H1 (cell line): ENCODE data around the gene CHN2. TPM values are rescaled to one million over a fixed set of nuclear protein-coding genes. Genes with fewer than 3 reads are reported as not detected.

Experiments
- CTCF ChIA-PET: fragments of 300-600 bp; sonication (Branson Sonifier 250); formaldehyde crosslinking; loops from one replicate; lab custom pipeline; 2021; ENCODE audit not compliant: partially characterized antibody; lab: Charles Lee
- POLR2A ChIA-PET: fragments of 300-600 bp; sonication (Branson Sonifier 250); formaldehyde crosslinking; loops from one replicate; lab custom pipeline; 2021; ENCODE audit warnings: inconsistent platforms; ENCODE audit not compliant: partially characterized antibody; lab: Charles Lee
- DNase-seq, 2 experiments: peaks; one replicate each; pipeline versions ENCODE4 v3.0.0 to v3.0.0-alpha.2; 2010 to 2022; ENCODE audit warnings: low spot score in 2 of 2, low read depth in 1 of 2, mixed read lengths in 1 of 2
- FAIRE-seq: peaks from 2 replicates; lab custom pipeline; 2011; peaks lifted over from hg19 to GRCh38; lab: Jason Lieb, UNC
- H2AFZ ChIP-seq: 2 replicates; pipeline ENCODE4 v1.8.1; 2012; ENCODE audit warnings: low read length, inconsistent platforms
- H2AK5ac ChIP-seq: 2 replicates; pipeline ENCODE4 v1.6.1; 2013; ENCODE audit warnings: low read depth, low read length
- H2BK120ac ChIP-seq: replicated peaks from 2 replicates; pipeline ENCODE3; 2013; ENCODE audit warnings: low read depth, low read length, inconsistent platforms
- H2BK12ac ChIP-seq: 2 replicates; pipeline ENCODE4 v1.6.1; 2013; ENCODE audit warnings: low read depth, low read length
- H2BK15ac ChIP-seq: 2 replicates; pipeline ENCODE4 v1.6.1; 2013; ENCODE audit warnings: low read length
- H2BK20ac ChIP-seq: 2 replicates; pipeline ENCODE4 v1.6.1; 2013; ENCODE audit warnings: low read length
- H2BK5ac ChIP-seq: 2 replicates; pipeline ENCODE4 v1.6.1; 2013; ENCODE audit warnings: low read depth, low read length
- H3K14ac ChIP-seq: 2 replicates; pipeline ENCODE4 v1.6.1; 2013; ENCODE audit warnings: inconsistent platforms; ENCODE audit not compliant: insufficient read length
- H3K18ac ChIP-seq: 2 replicates; pipeline ENCODE4 v1.6.1; 2013; ENCODE audit warnings: low read length; ENCODE audit errors: extremely low read depth
- H3K23ac ChIP-seq: 2 replicates; pipeline ENCODE4 v1.6.1; 2013; ENCODE audit warnings: inconsistent platforms; ENCODE audit not compliant: insufficient read length
- H3K23me2 ChIP-seq: 2 replicates; pipeline ENCODE4 v1.6.1; 2013; ENCODE audit warnings: low read depth, low read length
- H3K27ac ChIP-seq: 2 replicates; pipeline ENCODE4 v1.6.1; 2011; ENCODE audit warnings: low read depth, low read length, inconsistent platforms
- H3K27me3 ChIP-seq, 4 experiments: replicated peaks in 1 of 4; 1 replicate in 1 of 4; 2 replicates in 3 of 4; pipeline versions ENCODE4 v1.6.1 to v1.8.1; 2011 to 2013; ENCODE audit warnings: low read length in 3 of 4, mild to moderate bottlenecking in 3 of 4, inconsistent platforms in 2 of 4, mixed read lengths in 2 of 4, moderate library complexity in 1 of 4; ENCODE audit not compliant: control insufficient read depth in 3 of 4, insufficient read depth in 3 of 4; ENCODE audit errors: extremely low read depth in 1 of 4
- H3K36me3 ChIP-seq, 4 experiments: 2 replicates each; pipeline versions ENCODE4 v1.6.1 to v1.8.1; 2011 to 2013; ENCODE audit warnings: mild to moderate bottlenecking in 4 of 4, low read length in 3 of 4, moderate library complexity in 2 of 4, control low read depth in 1 of 4, inconsistent platforms in 1 of 4; ENCODE audit not compliant: insufficient read depth in 4 of 4, control insufficient read depth in 2 of 4
- H3K4ac ChIP-seq: replicated peaks from 2 replicates; pipeline ENCODE3; 2013; ENCODE audit warnings: low read length, low read depth, mixed read lengths, inconsistent platforms; ENCODE audit not compliant: insufficient read length
- H3K4me1 ChIP-seq, 4 experiments: replicated peaks in 1 of 4; 1 replicate in 1 of 4; 2 replicates in 3 of 4; pipeline versions ENCODE4 v1.6.1 to v1.8.1; 2011 to 2013; ENCODE audit warnings: low read length in 3 of 4, inconsistent platforms in 2 of 4, mixed read lengths in 1 of 4; ENCODE audit not compliant: insufficient read depth in 4 of 4, control insufficient read depth in 3 of 4
- H3K4me2 ChIP-seq, 2 experiments: 2 replicates each; pipeline versions ENCODE4 v1.6.1 to v1.8.1; 2011 to 2013; ENCODE audit warnings: low read depth in 2 of 2, low read length in 2 of 2, control low read depth in 1 of 2, inconsistent platforms in 1 of 2, mild to moderate bottlenecking in 1 of 2; ENCODE audit not compliant: insufficient read depth in 1 of 2
- H3K4me3 ChIP-seq, 4 experiments: fragments of 200-600, 300-600 bp in 1 of 4; sonication (generic), shearing (Covaris generic), sonication (Bioruptor Twin) in 1 of 4; 2 replicates each; pipeline versions ENCODE4 v1.5.1 to v1.8.1; 2011 to 2016; ENCODE audit warnings: low read length in 4 of 4, low read depth in 3 of 4, control low read depth in 2 of 4, inconsistent platforms in 2 of 4, mild to moderate bottlenecking in 2 of 4, mixed read lengths in 1 of 4, moderate library complexity in 1 of 4; ENCODE audit not compliant: insufficient read depth in 2 of 4; ENCODE audit errors: extremely low read depth in 1 of 4
- H3K56ac ChIP-seq: replicated peaks from 2 replicates; pipeline ENCODE3; 2013; ENCODE audit warnings: low read depth, mild to moderate bottlenecking, mixed read lengths, low read length, inconsistent platforms; ENCODE audit not compliant: insufficient read length
- H3K79me1 ChIP-seq: 2 replicates; pipeline ENCODE4 v1.6.1; 2013; ENCODE audit warnings: low read depth, low read length, control low read depth
- H3K79me2 ChIP-seq, 2 experiments: 2 replicates each; pipeline versions ENCODE4 v1.6.1 to v1.8.1; 2012 to 2013; ENCODE audit warnings: low read length in 2 of 2, mild to moderate bottlenecking in 2 of 2, inconsistent platforms in 1 of 2; ENCODE audit not compliant: insufficient read depth in 2 of 2, control insufficient read depth in 1 of 2
- H3K9ac ChIP-seq, 4 experiments: replicated peaks in 1 of 4; 1 replicate in 1 of 4; 2 replicates in 3 of 4; pipeline versions ENCODE4 v1.6.1 to v1.8.1; 2011 to 2013; ENCODE audit warnings: low read depth in 3 of 4, low read length in 3 of 4, control low read depth in 2 of 4, mild to moderate bottlenecking in 2 of 4, moderate library complexity in 2 of 4, inconsistent platforms in 1 of 4; ENCODE audit errors: extremely low read depth in 1 of 4
- H3K9me3 ChIP-seq, 2 experiments: 2 replicates each; pipeline versions ENCODE4 v1.6.1 to v1.8.1; 2012 to 2013; ENCODE audit warnings: mild to moderate bottlenecking in 2 of 2, moderate library complexity in 2 of 2, control low read depth in 1 of 2, inconsistent platforms in 1 of 2, low read depth in 1 of 2, low read length in 1 of 2, mixed read lengths in 1 of 2; ENCODE audit not compliant: insufficient read depth in 2 of 2
- H4K20me1 ChIP-seq, 2 experiments: replicated peaks in 1 of 2; 2 replicates each; pipeline versions ENCODE3 to v1.8.1; 2011 to 2013; ENCODE audit warnings: inconsistent platforms in 2 of 2, low read length in 2 of 2, mild to moderate bottlenecking in 1 of 2; ENCODE audit not compliant: insufficient read depth in 2 of 2, control insufficient read depth in 1 of 2
- H4K5ac ChIP-seq: 2 replicates; pipeline ENCODE4 v1.6.1; 2013; ENCODE audit warnings: low read length, low read depth, mixed read lengths, inconsistent platforms; ENCODE audit not compliant: insufficient read length
- H4K8ac ChIP-seq: 2 replicates; pipeline ENCODE4 v1.8.0; 2013; ENCODE audit warnings: mild to moderate bottlenecking, moderate library complexity, low read length, inconsistent platforms; ENCODE audit not compliant: insufficient read depth; ENCODE audit errors: extremely low read depth
- H4K91ac ChIP-seq: replicated peaks from 2 replicates; pipeline ENCODE3; 2013; ENCODE audit warnings: low read length, mixed read lengths, inconsistent platforms; ENCODE audit not compliant: insufficient read length
- EGR1 ChIP-seq: IDR thresholded peaks from 2 replicates; pipeline ENCODE4 v1.6.1; 2011; ENCODE audit warnings: low read depth, low read length, borderline replicate concordance
- NANOG ChIP-seq: IDR thresholded peaks from 2 replicates; pipeline ENCODE4 v1.6.1; 2011; ENCODE audit warnings: low read length, low read depth, mild to moderate bottlenecking, inconsistent platforms; ENCODE audit not compliant: insufficient read depth, poor library complexity, severe bottlenecking
- RAD21 ChIP-seq, 2 experiments: IDR thresholded peaks in 1 of 2; conservative IDR thresholded peaks in 1 of 2; 2 replicates each; pipeline ENCODE4 v1.6.1; 2011; ENCODE audit warnings: low read depth in 2 of 2, low read length in 2 of 2, improper control_type of control experiment in 1 of 2, inconsistent platforms in 1 of 2, mild to moderate bottlenecking in 1 of 2, moderate library complexity in 1 of 2
- SIRT6 ChIP-seq: IDR thresholded peaks from one replicate; pipeline ENCODE4 v1.7.1; 2012; ENCODE audit warnings: low read length, inconsistent platforms
- WGBS, 2 experiments: shearing (Covaris generic) in 1 of 2; methylation state at CpG; one replicate each; pipeline versions ENCODE4 v1.1.6 to v1.1.7; 2013 to 2015; ENCODE audit warnings: low lambda C conversion rate in 2 of 2, mixed read lengths in 2 of 2, inconsistent platforms in 1 of 2, low coverage in 1 of 2, missing lambda C conversion rate in 1 of 2; ENCODE audit not compliant: insufficient replicate concordance in 2 of 2, insufficient coverage in 1 of 2, insufficient read length in 1 of 2; ENCODE audit errors: extremely low coverage in 1 of 2, missing lambda C conversion rate in 1 of 2; 5-methylcytosine and 5-hydroxymethylcytosine counted together
- polyA plus RNA-seq, 7 experiments: library from polyadenylated mRNA; depleted of rRNA in 3 of 7; stranded (reverse) in 5 of 7; unstranded in 2 of 7; fragments of >200 nt in 5 of 7; fragments of 200-250 nt in 2 of 7; gene quantifications; 1 replicate in 5 of 7; 2 replicates in 1 of 7; 4 replicates in 1 of 7; pipeline versions ENCODE4 v1.2.1 to v1.2.3, GENCODE V29; 2011 to 2013; ENCODE audit warnings: missing spikeins in 2 of 7, mixed read lengths in 2 of 7
- total RNA-seq: library from RNA; stranded (reverse); fragmentation: NEBNext Ultra II Directional; extraction: Animal tissue kit (Norgen Biotek cat#: 25700); gene quantifications from 2 replicates; pipeline ENCODE4 v1.2.1, GENCODE V29; 2021
- TF ChIP-seq, protein P1 (sequence below): IDR thresholded peaks from 2 replicates; pipeline ENCODE4 v1.6.1; 2012; ENCODE audit warnings: low read length, inconsistent platforms

CHN2 gene
- total and polyA plus RNA-seq, 2 of the 8 experiments (the other 6 are each of a cell fraction or from before 2014, with no cell fraction given), result 2.9 to 4.8 TPM

DNA sequence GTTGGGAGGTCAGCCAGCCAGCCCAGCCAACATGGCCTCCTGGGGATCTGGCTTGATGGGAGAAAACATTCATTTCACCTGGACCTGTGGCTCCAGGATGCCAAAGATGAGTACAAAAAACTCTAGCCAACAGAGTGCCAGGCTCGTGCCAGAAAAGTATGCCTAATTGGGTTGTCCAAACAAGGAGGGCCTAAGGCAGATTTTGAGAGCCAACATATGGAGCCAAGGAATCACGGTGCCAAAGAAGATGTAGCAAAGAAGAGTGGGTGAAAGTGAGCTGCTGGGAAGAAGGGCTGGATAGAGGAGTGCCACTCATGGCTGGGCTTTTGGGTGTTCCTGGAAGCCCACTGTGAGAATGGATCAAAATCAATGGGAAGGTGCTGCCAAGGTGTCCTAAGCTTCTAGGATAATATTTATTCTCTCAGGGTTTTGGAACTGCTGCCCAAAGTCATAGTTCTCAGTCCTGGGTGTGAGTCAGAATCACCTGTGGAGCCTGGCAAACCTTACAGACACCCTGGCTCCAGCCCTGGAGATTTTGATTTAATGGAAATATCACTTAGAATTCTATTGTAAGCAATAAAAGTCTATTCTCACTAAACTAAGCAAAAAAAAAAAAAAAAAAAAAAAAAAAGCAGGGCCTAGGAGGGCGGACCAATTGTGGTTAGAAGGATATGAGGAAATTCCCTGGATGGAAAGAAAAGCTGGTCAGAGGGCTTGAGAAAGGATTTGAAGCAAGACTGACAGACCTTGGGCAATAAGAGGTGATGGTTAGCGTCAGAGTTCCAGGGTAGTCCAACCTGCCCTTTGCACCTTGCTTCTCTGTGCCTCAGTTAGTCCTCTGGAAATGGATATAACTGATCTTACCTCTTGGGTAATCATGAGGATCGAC lies 186.9 kb downstream of the CHN2 start:
- no peak overlapping the region for H2BK12ac ChIP-seq
- no peak overlapping the region for H3K14ac ChIP-seq
- no peak overlapping the region for H2BK15ac ChIP-seq
- no peak overlapping the region for H3K23ac ChIP-seq
- H3K27ac ChIP-seq, result no peak overlapping the region
- peaks cover 0 to 2% of the 10 kb centered on the region in 2 experiments; a peak in 1 of 4 replicates for H3K9me3 ChIP-seq
- no peaks in the 10 kb centered on the region for H3K23me2 ChIP-seq
- no peak overlapping the region for H4K91ac ChIP-seq
- no peaks in the 10 kb centered on the region for H3K79me2 ChIP-seq
- no peak overlapping the region for H4K5ac ChIP-seq
- H2AK5ac ChIP-seq, result no peak overlapping the region
- no peak overlapping the region for H3K4ac ChIP-seq
- H2BK5ac ChIP-seq, result no peak overlapping the region
- H3K4me2 ChIP-seq, result no peak overlapping the region
- no peak overlapping the region for H3K18ac ChIP-seq
- H3K56ac ChIP-seq, result no peak overlapping the region
- no peaks in the 10 kb centered on the region for H3K27me3 ChIP-seq
- H3K36me3 ChIP-seq, result no peaks in the 10 kb centered on the region
- no peak overlapping the region for H4K8ac ChIP-seq
- no peak for TF ChIP-seq RAD21 (IDR thresholded peaks at IDR 0.05 in 1 of 2, conservative IDR thresholded peaks at IDR 0.05 in 1 of 2; ENCODE audit: low read depth in 2 of 2, low read length in 2 of 2)
- no peak for TF ChIP-seq EGR1
- TF ChIP-seq SIRT6, result no peak
- TF ChIP-seq NANOG, result no peak
- TF ChIP-seq, protein P1, sequence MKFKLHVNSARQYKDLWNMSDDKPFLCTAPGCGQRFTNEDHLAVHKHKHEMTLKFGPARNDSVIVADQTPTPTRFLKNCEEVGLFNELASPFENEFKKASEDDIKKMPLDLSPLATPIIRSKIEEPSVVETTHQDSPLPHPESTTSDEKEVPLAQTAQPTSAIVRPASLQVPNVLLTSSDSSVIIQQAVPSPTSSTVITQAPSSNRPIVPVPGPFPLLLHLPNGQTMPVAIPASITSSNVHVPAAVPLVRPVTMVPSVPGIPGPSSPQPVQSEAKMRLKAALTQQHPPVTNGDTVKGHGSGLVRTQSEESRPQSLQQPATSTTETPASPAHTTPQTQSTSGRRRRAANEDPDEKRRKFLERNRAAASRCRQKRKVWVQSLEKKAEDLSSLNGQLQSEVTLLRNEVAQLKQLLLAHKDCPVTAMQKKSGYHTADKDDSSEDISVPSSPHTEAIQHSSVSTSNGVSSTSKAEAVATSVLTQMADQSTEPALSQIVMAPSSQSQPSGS, result no peak
- H4K20me1 ChIP-seq, result no peaks in the 10 kb centered on the region
- WGBS, 2 experiments, result 94% methylated on average over 4 of the region's 5 CpGs; no CpG with 5 or more reads in 1 of the 2 experiments
- H3K9ac ChIP-seq, result no peak overlapping the region
- H2AFZ ChIP-seq, result no peak overlapping the region
- H3K4me1 ChIP-seq, result no peaks in the 10 kb centered on the region
- CTCF ChIA-PET, result interaction anchor here (1.1 to 1.8 kb wide), 4 partner anchors 27 to 267 kb away, joined by 3 to 6 read pairs (median 4); no protein-coding TSS in a partner anchor
- no peak for DNase-seq
- POLR2A ChIA-PET, result no interaction called here
- no peaks in the 10 kb centered on the region for H3K79me1 ChIP-seq
- no peak overlapping the region for H2BK120ac ChIP-seq
- no peak overlapping the region for H3K4me3 ChIP-seq
- no peak for FAIRE-seq
- no peak overlapping the region for H2BK20ac ChIP-seq
